GM12801 (cell line): ENCODE measurements around the gene FOXP1.

Experiments
- TF ChIP-seq, protein P1 (sequence below): IDR thresholded peaks from one replicate; pipeline ENCODE4 v1.5.1; 2011; ENCODE audit warnings: control low read depth; ENCODE audit not compliant: insufficient read length; ENCODE audit errors: extremely low read depth

The FOXP1 gene

DNA sequence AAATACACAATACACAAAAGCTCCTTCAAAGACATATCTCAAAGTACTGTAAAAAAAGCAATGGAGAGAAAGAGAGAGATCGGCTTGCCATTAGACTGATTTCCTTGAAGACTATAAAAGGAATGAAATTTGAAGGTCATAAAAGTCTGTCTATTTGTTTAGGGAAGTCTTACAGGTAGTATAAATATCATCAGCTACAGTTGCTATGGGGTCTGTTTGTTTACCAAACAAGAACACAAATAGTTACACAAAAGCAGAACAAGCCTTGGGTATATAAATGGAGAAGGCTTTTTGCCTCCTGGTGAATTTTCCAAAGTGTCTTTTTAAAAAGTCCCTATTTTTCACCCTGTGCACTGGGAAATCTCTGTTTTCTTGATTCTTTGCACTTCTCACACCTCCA lies 552.3 kb downstream of the FOXP1 start:
- TF ChIP-seq, protein P1, sequence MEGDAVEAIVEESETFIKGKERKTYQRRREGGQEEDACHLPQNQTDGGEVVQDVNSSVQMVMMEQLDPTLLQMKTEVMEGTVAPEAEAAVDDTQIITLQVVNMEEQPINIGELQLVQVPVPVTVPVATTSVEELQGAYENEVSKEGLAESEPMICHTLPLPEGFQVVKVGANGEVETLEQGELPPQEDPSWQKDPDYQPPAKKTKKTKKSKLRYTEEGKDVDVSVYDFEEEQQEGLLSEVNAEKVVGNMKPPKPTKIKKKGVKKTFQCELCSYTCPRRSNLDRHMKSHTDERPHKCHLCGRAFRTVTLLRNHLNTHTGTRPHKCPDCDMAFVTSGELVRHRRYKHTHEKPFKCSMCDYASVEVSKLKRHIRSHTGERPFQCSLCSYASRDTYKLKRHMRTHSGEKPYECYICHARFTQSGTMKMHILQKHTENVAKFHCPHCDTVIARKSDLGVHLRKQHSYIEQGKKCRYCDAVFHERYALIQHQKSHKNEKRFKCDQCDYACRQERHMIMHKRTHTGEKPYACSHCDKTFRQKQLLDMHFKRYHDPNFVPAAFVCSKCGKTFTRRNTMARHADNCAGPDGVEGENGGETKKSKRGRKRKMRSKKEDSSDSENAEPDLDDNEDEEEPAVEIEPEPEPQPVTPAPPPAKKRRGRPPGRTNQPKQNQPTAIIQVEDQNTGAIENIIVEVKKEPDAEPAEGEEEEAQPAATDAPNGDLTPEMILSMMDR = no peak

DNA sequence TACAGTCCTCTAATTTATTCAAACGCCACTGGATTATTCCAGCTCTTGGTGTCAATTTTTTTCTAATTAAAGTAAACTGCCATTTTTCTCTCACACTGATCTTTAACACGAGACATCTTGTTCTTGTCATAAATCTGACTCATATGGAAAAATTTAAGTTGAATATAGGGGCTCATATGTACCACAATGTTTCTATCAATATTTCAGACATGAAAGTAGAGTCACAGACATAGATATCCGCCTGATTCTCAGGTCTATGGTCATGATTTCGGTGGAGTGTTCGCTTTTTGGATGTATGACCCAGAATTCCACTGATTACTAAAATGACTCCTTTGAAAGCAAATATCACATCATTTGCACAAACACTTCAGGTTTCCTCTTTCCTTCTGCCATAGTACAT lies 552.8 kb downstream of the FOXP1 start:
- TF ChIP-seq, protein P1 = no peak

DNA sequence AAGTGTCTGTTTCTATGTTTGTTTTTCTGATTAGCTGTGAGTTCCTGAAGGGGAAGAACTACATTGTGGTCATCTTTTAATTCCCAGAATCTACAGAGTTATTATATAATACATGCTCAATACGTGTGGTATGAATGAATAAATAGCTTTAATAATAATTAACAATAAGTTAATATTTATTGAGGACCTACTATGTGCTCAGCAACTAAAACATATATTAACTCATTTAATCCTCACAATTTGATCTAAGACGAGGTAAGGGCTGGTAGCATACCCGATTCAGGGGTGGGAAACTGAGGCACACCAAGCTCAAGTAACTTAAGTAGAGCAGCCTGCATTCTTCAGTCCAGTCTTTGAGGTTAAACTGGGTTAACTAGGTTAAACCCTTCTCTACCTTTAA lies 553.8 kb downstream of the FOXP1 start:
- TF ChIP-seq, protein P1 = no peak

DNA sequence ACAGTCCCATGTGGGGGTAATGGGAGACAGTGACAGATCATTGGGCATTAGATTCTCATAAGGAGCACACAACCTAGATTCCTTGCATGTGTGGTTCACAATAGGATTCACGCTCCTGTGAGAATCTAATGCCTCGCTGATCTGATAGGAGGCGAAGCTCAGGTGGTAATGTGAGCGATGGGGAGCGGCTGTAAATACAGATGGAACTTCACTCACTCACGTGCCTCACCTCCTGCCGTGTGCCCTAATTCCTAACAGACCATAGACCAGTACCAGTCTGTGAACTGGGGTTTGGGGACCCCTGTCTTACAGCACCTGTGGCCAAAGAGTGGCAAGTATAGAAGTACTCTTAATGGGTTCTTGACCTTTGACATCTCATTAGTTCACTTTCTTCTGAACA lies 554.7 kb downstream of the FOXP1 start:
- TF ChIP-seq, protein P1 = no peak

DNA sequence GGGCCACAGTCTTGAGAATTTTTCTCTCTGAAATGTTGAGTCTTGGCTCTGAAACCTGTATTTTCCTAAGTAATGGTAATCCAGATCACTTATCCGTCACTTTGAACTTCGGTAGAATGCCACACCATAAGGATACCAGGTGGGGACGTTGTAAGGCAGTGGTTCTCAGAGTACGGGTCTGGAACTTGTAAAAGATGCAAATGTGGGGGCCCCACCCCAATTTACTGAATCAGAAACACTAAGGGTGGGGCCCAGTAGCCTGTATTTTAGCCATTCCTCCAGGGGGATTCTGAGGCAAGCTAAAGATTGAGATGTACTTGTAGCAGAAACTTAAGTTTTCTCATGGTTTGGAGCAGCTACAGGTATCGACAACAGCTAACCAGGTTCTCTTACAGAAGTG lies 555.3 kb downstream of the FOXP1 start:
- TF ChIP-seq, protein P1 = no peak

DNA sequence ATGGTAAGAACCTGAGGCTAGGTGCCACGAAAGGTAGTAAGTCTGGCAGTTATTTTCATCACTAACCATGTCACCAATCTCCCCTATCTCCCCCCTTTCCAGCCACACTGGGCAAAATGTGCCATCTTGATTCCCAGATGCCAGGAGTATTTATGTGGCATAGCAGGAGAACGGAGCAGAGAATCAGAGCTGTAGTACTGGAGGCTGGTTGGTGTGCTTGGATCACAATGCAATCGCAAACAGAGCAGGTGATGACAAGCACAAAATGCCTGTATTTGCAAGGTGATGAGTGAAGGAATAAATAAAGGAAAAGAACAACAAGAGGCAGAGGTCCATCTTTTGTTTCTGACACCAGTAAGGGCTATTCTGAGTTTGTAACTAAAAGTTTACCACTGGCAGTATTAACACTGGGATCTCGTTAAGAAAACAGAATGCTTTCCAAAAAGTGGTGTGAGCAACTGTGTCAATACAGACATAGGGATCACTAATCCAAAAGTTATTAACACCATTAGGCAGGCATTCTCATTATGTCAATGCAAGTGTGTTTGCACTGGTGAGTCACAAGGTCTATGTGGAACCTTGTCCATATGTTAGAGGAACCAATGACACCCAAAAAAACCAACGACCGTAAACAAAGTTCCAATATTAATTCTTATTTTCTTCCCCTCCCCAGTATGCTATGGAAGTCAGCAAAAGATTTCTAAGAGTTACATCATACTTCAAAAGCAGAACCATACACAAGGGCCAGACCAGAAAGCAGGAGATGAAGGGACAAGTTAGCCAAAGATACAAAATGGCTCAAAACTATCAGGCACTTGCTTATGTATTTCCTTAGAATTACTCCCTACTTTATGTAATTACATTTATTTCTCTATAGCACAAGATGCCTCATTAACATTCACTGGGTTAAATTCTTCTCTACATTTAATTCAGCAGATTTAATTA lies 556.6 kb downstream of the FOXP1 start:
- TF ChIP-seq, protein P1 = no peak

DNA sequence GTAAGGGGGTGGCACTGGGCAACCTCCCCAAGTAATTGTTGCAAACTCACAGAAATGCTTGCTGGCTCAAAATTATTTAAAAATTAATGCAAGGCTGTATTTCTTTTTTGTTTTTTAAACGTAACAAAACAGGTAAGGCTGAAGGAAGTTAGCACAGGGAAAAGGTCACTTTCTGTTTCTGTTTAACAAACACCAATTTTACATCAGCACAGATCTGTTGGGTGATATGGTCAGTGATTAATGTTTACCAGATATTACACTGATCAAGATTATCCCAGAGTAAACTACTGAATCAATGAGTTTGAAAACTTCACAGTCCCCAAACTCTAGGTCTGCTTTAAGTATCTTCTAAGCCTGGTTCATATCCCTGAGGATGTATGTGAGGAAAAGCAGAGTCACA lies 558.0 kb downstream of the FOXP1 start:
- TF ChIP-seq, protein P1 = no peak
